Tibial nerve (tissue), 4 donors: Measurements from ENCODE around the gene SLC39A13. TPM values are rescaled to one million over a fixed set of nuclear protein-coding genes. Genes with fewer than 3 reads are reported as not detected.

Experiments
- DNase-seq, 2 donors: peaks; one replicate each; pipeline ENCODE4 v3.0.0-alpha.2; 2019; ENCODE audit warnings: low spot score in 2 of 2
- H3K27ac ChIP-seq, 4 donors: fragments of 200-600 bp; sonication (generic) in 3 of 4; one replicate each; pipeline ENCODE4 v1.5.1; 2017 to 2019; ENCODE audit warnings: mild to moderate bottlenecking in 1 of 4
- H3K27me3 ChIP-seq, 2 donors: fragments of 200-600 bp; sonication (generic) in 1 of 2; one replicate each; pipeline versions ENCODE4 v1.5.1 to v1.6.0; 2017 to 2019
- H3K36me3 ChIP-seq, 3 donors: fragments of 200-600 bp; sonication (generic); one replicate each; pipeline ENCODE4 v1.5.1; 2018 to 2019
- H3K4me1 ChIP-seq, 4 donors: fragments of 200-600 bp; sonication (generic) in 3 of 4; one replicate each; pipeline ENCODE4 v1.5.1; 2017 to 2019
- H3K4me3 ChIP-seq, 4 donors: fragments of 200-600 bp; sonication (generic) in 3 of 4; one replicate each; pipeline ENCODE4 v1.5.1; 2017 to 2019; ENCODE audit warnings: mild to moderate bottlenecking in 1 of 4, moderate library complexity in 1 of 4
- H3K9me3 ChIP-seq, 4 donors: fragments of 200-600 bp; sonication (generic) in 3 of 4; one replicate each; pipeline ENCODE4 v1.5.1; 2017 to 2019
- CTCF ChIP-seq, 5 experiments: fragments of 200-600 bp in 3 of 5; fragments of 450-650 bp in 2 of 5; sonication (generic) in 3 of 5; IDR thresholded peaks; one replicate each; pipeline ENCODE4 v1.5.1; 2016 to 2019; ENCODE audit warnings: antibody characterized with exemption in 5 of 5, mild to moderate bottlenecking in 3 of 5, moderate library complexity in 2 of 5
- EP300 ChIP-seq, 2 donors: sonication (generic); formaldehyde crosslinking; IDR thresholded peaks; one replicate each; pipeline ENCODE4 v1.6.1; 2017; ENCODE audit warnings: antibody characterized with exemption in 2 of 2, mild to moderate bottlenecking in 1 of 2
- POLR2A ChIP-seq, 2 donors: fragments of 450-650 bp; IDR thresholded peaks; one replicate each; pipeline ENCODE4 v1.6.1; 2017; ENCODE audit warnings: antibody characterized with exemption in 2 of 2, mild to moderate bottlenecking in 2 of 2, moderate library complexity in 2 of 2
- WGBS, 2 donors: methylation state at CpG; one replicate each; pipeline ENCODE4 v1.1.5; 2018; 5-methylcytosine and 5-hydroxymethylcytosine counted together
- small RNA-seq: library from RNA; depleted of rRNA; stranded (forward); fragments of <200 nt; gene quantifications from one replicate; pipeline ENCODE3, GENCODE V24; 2016
- total RNA-seq, 4 donors: library from RNA; depleted of rRNA; stranded (reverse); fragments of >200 nt; gene quantifications; one replicate each; pipeline ENCODE4 v1.1.0, GENCODE V29; 2016

The SLC39A13 gene
- total RNA-seq, 4 donors from 2014 or later: 91.6 to 142 (median 116) TPM

- WGBS, 2 donors: 82 to 87% methylated on average over 5 of the region's 5 CpGs
- H3K4me3 ChIP-seq: no peak overlapping the region
- H3K36me3 ChIP-seq: peaks cover 0 to 19% (median 0%) of the 10 kb centered on the region in 3 donors
- peak overlapping the region in 2 of 4 donors; percentile 83 to 94 for H3K27ac ChIP-seq
- no peaks in the 10 kb centered on the region for H3K9me3 ChIP-seq
- no peaks in the 10 kb centered on the region for H3K27me3 ChIP-seq
- H3K4me1 ChIP-seq: peaks cover 0 to 55% (median 33%) of the 10 kb centered on the region in 4 donors
- TF ChIP-seq CTCF (IDR thresholded peaks at IDR 0.05): no peak
- no peak for TF ChIP-seq POLR2A (IDR thresholded peaks at IDR 0.05)
- no peak for TF ChIP-seq EP300 (IDR thresholded peaks at IDR 0.05)
- no peak for DNase-seq
These were observed 56.1 kb downstream of the SLC39A13 start for GRCh38 chr11:47464483-47464882.

Small RNAs within 50 kb of the gene (small RNA-seq; reads per million reads assigned to genes)
- not detected for gene MIR4487

Other genes with a start within 250 kb of the SLC39A13 start
- gene ARFGAP2, start 231.7 kb upstream of the SLC39A13 start, total RNA-seq: 100 to 1,000 TPM; 164 to 209 (median 176) TPM
- gene PACSIN3, start 222.2 kb upstream of the SLC39A13 start, total RNA-seq: 10 to 100 TPM; 44.8 to 69.0 (median 61.6) TPM
- gene DDB2, start 193.6 kb upstream of the SLC39A13 start, total RNA-seq: 10 to 100 TPM; 43.8 to 82.8 (median 52.4) TPM
- 10 to 100 TPM; 38.5 to 88.1 (median 58.8) TPM for gene ACP2, start 159.8 kb upstream of the SLC39A13 start, total RNA-seq
- gene NR1H3, start 150.6 kb upstream of the SLC39A13 start, total RNA-seq: 100 to 1,000 TPM in 3 of 4 donors, 10 to 100 TPM in 1; 92.7 to 218 (median 124) TPM
- gene MADD, start 138.5 kb upstream of the SLC39A13 start, total RNA-seq: 10 to 100 TPM; 41.9 to 68.0 (median 52.2) TPM
- under 1 TPM in 2 of 4 donors, not detected in 2; 0.21 to 0.60 TPM for gene MYBPC3, start 55.9 kb upstream of the SLC39A13 start, total RNA-seq
- 10 to 100 TPM; 18.8 to 73.5 (median 25.2) TPM for gene SPI1, start 30.0 kb upstream of the SLC39A13 start, total RNA-seq
- 100 to 1,000 TPM; 103 to 147 (median 128) TPM for gene PSMC3, start 17.8 kb downstream of the SLC39A13 start, total RNA-seq
- 1 to 10 TPM; 2.2 to 6.7 (median 2.7) TPM for gene RAPSN, start 40.5 kb downstream of the SLC39A13 start, total RNA-seq
- gene CELF1, start 144.5 kb downstream of the SLC39A13 start, total RNA-seq: 100 to 1,000 TPM in 3 of 4 donors, 10 to 100 TPM in 1; 70.3 to 144 (median 127) TPM
- gene PTPMT1, start 157.0 kb downstream of the SLC39A13 start, total RNA-seq: 100 to 1,000 TPM in 3 of 4 donors, 10 to 100 TPM in 1; 97.3 to 158 (median 137) TPM
- gene KBTBD4, start 170.4 kb downstream of the SLC39A13 start, total RNA-seq: 10 to 100 TPM; 18.0 to 20.8 (median 19.5) TPM
- 10 to 100 TPM; 55.1 to 65.4 (median 61.1) TPM for gene NDUFS3, start 170.5 kb downstream of the SLC39A13 start, total RNA-seq
- 10 to 100 TPM in 1 of 4 donors, 1 to 10 TPM in 3; 3.3 to 22.7 (median 4.1) TPM for gene FAM180B, start 178.1 kb downstream of the SLC39A13 start, total RNA-seq
- gene C1QTNF4, start 185.8 kb downstream of the SLC39A13 start, total RNA-seq: 10 to 100 TPM in 2 of 4 donors, 1 to 10 TPM in 2; 6.9 to 13.2 (median 9.2) TPM
- gene MTCH2, start 234.0 kb downstream of the SLC39A13 start, total RNA-seq: 10 to 100 TPM; 33.0 to 50.2 (median 36.3) TPM